GM18907 (cell line): ENCODE measurements around the gene SLC7A4.
"Not testable (repeated sequence)": the region's sequence is repeated elsewhere in the genome, so short reads cannot be mapped to it uniquely, and the experiment has no call there.

Experiments
- ATAC-seq: cut with Tn5 transposase; IDR thresholded peaks from one replicate; pipeline ENCODE4 v1.9.1; 2021; ENCODE audit warnings: mild to moderate bottlenecking, moderate library complexity; ENCODE audit not compliant: unreplicated experiment

Gene SLC7A4

GRCh38 chr22:21032037-21032867 is at the start of gene SLC7A4:
Gene SLC7A4 (minus strand): TSS chr22:21032561. CDS start chr22:21031812, 749 bp downstream.
- no peak for ATAC-seq

- no peak for ATAC-seq
Observed at GRCh38 chr22:21080435-21081137, 48.2 kb upstream of the SLC7A4 start.

- no peak for ATAC-seq
Observed at GRCh38 chr22:21079493-21079892, 47.1 kb upstream of the SLC7A4 start.

GRCh38 chr22:21078916-21079315 is 46.6 kb upstream of the SLC7A4 start:
- no peak for ATAC-seq

- no peak for ATAC-seq
Observed at GRCh38 chr22:21077884-21078508, 45.6 kb upstream of the SLC7A4 start.

GRCh38 chr22:21076912-21077625 is 44.7 kb upstream of the SLC7A4 start:
- ATAC-seq = no peak

GRCh38 chr22:21075516-21076138 is 43.3 kb upstream of the SLC7A4 start:
- ATAC-seq = no peak

- ATAC-seq = no peak
Observed at GRCh38 chr22:21074102-21074715, 41.8 kb upstream of the SLC7A4 start.

- no peak for ATAC-seq
Observed at GRCh38 chr22:21073482-21073881, 41.1 kb upstream of the SLC7A4 start.

GRCh38 chr22:21073023-21073422 is 40.7 kb upstream of the SLC7A4 start:
- ATAC-seq = no peak

GRCh38 chr22:21071796-21072195 is 39.4 kb upstream of the SLC7A4 start:
- not testable (repeated sequence) for ATAC-seq

- ATAC-seq = no peak
Observed at GRCh38 chr22:21070690-21071615, 38.6 kb upstream of the SLC7A4 start.

- ATAC-seq = no peak
Observed at GRCh38 chr22:21069375-21069774, 37.0 kb upstream of the SLC7A4 start.

GRCh38 chr22:21068681-21069276 is 36.4 kb upstream of the SLC7A4 start:
- no peak for ATAC-seq

- ATAC-seq = no peak
Observed at GRCh38 chr22:21067901-21068680, 35.7 kb upstream of the SLC7A4 start.

GRCh38 chr22:21067075-21067900 is 34.9 kb upstream of the SLC7A4 start:
- no peak for ATAC-seq
